Glutamatergic neuron (in vitro differentiated cells): ENCODE data around the gene N4BP3. TPM values are rescaled to one million over a fixed set of nuclear protein-coding genes. Genes with fewer than 3 reads are reported as not detected.

ENCODE experiments used
- DNase-seq: peaks from one replicate; pipeline ENCODE4 v3.0.0; 2022
- H3K27ac Mint-ChIP-seq: one replicate; pipeline ENCODE4 v1.8.0; 2020; ENCODE audit warnings: mild to moderate bottlenecking, mixed read lengths, inconsistent platforms; ENCODE audit not compliant: unreplicated experiment
- H3K27me3 Mint-ChIP-seq: one replicate; pipeline ENCODE4 v1.8.0; 2020; ENCODE audit warnings: mild to moderate bottlenecking, moderate library complexity, mixed read lengths, inconsistent platforms; ENCODE audit not compliant: unreplicated experiment
- H3K36me3 Mint-ChIP-seq: one replicate; pipeline ENCODE4 v1.8.0; 2020; ENCODE audit warnings: mild to moderate bottlenecking, mixed read lengths, inconsistent platforms; ENCODE audit not compliant: unreplicated experiment
- H3K4me1 Mint-ChIP-seq: one replicate; pipeline ENCODE4 v1.8.0; 2020; ENCODE audit warnings: mild to moderate bottlenecking, low read depth, mixed read lengths, inconsistent platforms; ENCODE audit not compliant: unreplicated experiment
- H3K4me3 Mint-ChIP-seq: one replicate; pipeline ENCODE4 v1.8.0; 2020; ENCODE audit warnings: mild to moderate bottlenecking, mixed read lengths, inconsistent platforms; ENCODE audit not compliant: unreplicated experiment
- H3K9me3 Mint-ChIP-seq: one replicate; pipeline ENCODE4 v1.8.0; 2020; ENCODE audit warnings: mild to moderate bottlenecking, moderate library complexity, mixed read lengths, inconsistent platforms; ENCODE audit not compliant: unreplicated experiment
- total RNA-seq: library from RNA; stranded (reverse); fragmentation: NEBNext Ultra II Directional; extraction: Animal tissue kit (Norgen Biotek cat#: 25700); gene quantifications from one replicate; pipeline ENCODE4 v1.2.1, GENCODE V29; 2021; ENCODE audit not compliant: unreplicated experiment
- TF ChIP-seq, protein P1 (sequence below): fragments of 200-600 bp; sonication (generic); IDR thresholded peaks from one replicate; pipeline ENCODE4 v1.5.0; 2021; ENCODE audit not compliant: partially characterized antibody, unreplicated experiment

The N4BP3 gene
- total RNA-seq, 1 donor from 2014 or later = 2.2 TPM

DNA sequence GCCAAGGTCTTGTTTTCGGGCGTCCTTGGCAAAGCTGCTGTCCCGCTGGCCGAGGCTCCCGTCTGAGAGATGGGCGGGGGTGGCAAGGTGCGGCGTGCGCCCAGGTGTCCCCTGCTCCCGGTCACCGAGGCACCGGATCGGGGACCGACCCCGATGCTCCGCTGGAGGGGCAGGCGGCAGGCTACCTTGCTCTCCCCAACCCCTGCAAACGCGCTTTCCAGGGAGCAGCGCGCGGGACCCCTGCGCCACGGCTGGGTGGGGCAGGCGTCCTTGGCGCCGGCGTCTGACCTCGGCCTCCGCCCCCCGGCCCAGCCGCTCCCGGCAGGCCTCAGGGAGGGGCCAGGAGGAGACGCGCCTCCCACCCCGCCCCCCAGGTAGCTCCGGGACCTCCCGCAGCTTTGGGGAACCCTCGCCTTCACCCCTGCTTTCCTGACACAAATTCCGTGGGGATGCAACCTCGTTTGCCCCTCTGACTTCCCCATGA lies 551 bp downstream of the N4BP3 start:
- no peak overlapping the region for H3K27ac Mint-ChIP-seq
- H3K4me1 Mint-ChIP-seq = peaks cover 7% of the 10 kb centered on the region
- H3K27me3 Mint-ChIP-seq = peaks cover 15% of the 10 kb centered on the region
- H3K9me3 Mint-ChIP-seq = peaks cover 11% of the 10 kb centered on the region
- TF ChIP-seq, protein P1, sequence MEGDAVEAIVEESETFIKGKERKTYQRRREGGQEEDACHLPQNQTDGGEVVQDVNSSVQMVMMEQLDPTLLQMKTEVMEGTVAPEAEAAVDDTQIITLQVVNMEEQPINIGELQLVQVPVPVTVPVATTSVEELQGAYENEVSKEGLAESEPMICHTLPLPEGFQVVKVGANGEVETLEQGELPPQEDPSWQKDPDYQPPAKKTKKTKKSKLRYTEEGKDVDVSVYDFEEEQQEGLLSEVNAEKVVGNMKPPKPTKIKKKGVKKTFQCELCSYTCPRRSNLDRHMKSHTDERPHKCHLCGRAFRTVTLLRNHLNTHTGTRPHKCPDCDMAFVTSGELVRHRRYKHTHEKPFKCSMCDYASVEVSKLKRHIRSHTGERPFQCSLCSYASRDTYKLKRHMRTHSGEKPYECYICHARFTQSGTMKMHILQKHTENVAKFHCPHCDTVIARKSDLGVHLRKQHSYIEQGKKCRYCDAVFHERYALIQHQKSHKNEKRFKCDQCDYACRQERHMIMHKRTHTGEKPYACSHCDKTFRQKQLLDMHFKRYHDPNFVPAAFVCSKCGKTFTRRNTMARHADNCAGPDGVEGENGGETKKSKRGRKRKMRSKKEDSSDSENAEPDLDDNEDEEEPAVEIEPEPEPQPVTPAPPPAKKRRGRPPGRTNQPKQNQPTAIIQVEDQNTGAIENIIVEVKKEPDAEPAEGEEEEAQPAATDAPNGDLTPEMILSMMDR = peak; percentile 3
- no peak for DNase-seq
- no peaks in the 10 kb centered on the region for H3K36me3 Mint-ChIP-seq
- H3K4me3 Mint-ChIP-seq = peak overlapping the region; percentile 92

DNA sequence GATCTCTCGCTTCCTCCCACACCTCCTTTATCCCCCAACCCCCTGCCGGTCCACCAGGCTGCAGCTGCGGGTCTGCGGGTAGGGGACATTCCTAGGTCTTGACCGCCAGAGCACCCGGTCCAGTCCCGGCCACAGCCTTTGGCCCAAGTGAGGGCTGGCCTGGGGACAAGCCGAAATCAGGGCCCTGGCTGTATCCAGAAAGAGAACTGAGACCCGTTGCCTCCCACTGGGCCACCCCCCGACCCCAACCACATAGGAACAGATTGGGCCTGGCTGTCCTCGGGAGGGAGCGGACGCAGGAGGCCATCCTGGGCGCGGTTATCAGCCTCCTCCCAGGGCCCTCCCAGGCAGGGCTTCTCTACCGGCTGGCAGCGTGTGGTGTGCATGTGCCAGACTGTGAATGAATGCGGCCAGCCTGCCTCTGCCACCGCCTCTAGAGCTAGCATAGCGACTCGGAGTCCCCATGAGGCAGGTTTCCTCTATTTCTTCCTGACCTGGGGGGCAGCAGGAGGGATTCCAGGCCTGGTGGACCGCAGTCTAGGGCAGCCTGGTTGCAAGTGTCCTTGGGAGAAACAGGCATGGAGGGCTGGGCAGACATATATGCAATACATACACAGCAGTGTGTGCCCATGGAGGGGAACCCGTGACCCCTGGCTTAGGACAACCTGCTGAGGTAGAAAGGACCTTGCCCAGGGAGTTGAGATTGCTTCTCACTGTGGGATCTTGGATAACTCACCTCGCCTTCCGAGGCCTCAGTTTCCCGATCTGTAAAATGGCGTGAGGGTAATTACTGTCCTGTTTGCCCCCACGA lies 1.2 kb downstream of the N4BP3 start:
- Mint-ChIP-seq H3K4me1 (peaks cover 7% of the 10 kb centered on the region), H3K36me3 (no peaks in the 10 kb centered on the region), H3K4me3 (peak overlapping the region; percentile 92), H3K9me3 (peaks cover 11% of the 10 kb centered on the region), H3K27me3 (peaks cover 15% of the 10 kb centered on the region), H3K27ac (no peak overlapping the region)
- peak; percentile 64 for DNase-seq
- TF ChIP-seq, protein P1 = no peak

DNA sequence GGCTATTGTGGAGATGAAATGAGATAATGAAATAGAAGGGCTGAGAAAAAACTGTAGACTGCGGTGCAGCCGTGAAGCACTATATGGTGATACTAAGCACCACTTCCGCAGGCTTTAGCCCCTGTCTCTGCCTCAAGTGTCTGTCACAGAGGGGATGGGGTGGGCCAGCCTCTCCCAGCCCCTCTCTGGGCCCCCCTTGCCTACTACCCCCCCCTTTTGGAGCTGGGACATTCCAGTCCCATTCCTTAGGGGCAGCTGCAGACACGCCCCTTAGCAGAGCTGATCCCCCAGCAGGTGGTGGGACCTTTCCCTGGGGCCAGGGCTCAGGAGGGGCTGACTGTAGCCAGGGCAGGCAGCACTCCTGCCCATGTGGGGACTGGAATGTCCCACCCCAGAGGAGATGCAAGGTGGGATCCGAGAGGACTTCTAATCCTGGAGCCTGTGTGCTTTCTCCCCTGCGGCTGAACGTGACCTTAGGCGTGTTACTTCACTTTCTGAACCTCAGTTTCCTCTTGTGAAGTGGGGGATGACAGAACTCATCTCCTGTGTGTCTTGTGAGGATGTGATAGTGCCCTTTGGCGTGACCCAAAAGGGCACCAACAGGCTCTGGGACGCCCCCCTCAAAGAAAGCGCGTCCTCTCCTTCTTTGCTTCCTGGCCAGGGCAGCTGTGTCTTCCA lies 1.9 kb downstream of the N4BP3 start:
- no peak overlapping the region for H3K27ac Mint-ChIP-seq
- no peak for DNase-seq
- H3K4me1 Mint-ChIP-seq = peaks cover 7% of the 10 kb centered on the region
- H3K27me3 Mint-ChIP-seq = peaks cover 15% of the 10 kb centered on the region
- TF ChIP-seq, protein P1 = no peak
- H3K36me3 Mint-ChIP-seq = no peaks in the 10 kb centered on the region
- H3K9me3 Mint-ChIP-seq = peaks cover 11% of the 10 kb centered on the region
- H3K4me3 Mint-ChIP-seq = peak overlapping the region; percentile 71

DNA sequence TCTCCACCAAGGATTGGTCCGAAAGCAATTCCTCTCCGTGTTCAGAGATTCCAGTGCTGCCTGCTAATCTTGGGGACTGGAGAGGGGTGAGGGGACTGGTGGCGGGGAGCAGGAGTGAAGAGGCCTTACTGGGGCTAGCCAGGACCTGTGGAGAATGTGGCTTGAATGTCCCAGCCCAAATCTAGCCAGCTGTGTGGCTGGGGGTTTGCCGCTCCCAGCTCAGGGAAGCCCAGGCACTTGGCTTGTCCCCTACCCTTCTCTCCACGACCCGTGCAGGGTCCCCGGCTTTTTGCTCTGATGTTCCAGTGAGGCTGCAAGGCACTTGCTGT lies 2.4 kb downstream of the N4BP3 start:
- Mint-ChIP-seq H3K4me3 (peak overlapping the region; percentile 38), H3K4me1 (peaks cover 7% of the 10 kb centered on the region)
- TF ChIP-seq, protein P1 = no peak

More for the DNA sequence above, 2.4 kb downstream of the N4BP3 start:
- H3K9me3 Mint-ChIP-seq = peaks cover 11% of the 10 kb centered on the region
- H3K36me3 Mint-ChIP-seq = no peaks in the 10 kb centered on the region
- no peak for DNase-seq
- H3K27ac Mint-ChIP-seq = no peak overlapping the region
- H3K27me3 Mint-ChIP-seq = peaks cover 15% of the 10 kb centered on the region
